ENCODE results near the gene TMEM240. TPM values are rescaled to one million over a fixed set of nuclear protein-coding genes. Genes with fewer than 3 reads are reported as not detected.
"Not testable (repeated sequence)": the region's sequence is repeated elsewhere in the genome, so short reads cannot be mapped to it uniquely, and the experiment has no call there.

The TMEM240 gene
- total RNA-seq, 4 donors from 2014 or later, result 0.57 to 2.6 (median 2.0) TPM; not detected in 1

DNA sequence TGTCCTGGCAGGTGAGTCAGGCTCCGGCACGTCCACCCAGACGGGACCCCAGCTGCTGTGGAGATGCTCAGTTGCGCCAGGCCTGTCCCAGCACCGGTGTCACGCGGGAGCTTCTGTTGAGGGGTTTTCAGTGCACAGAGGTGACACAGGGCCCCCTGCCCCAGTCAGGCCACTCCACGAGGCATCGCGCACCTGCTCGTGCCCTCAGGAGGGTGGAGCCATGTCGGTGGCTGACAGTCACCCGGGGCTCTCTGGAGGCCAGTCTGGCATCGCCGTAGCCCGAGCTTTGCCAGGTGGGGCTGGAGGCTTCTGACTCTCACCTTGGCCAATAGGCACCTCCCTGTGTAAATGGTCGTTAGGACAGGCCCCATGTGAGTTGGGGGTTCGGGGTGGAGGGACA lies 11.1 kb downstream of the TMEM240 start:
- intact Hi-C loops (cut with DNase I; ENCODE audit: low total_unique reads), result no loop called here
- no peak for DNase-seq (ENCODE audit: low spot score in 2 of 2)
- no peak overlapping the region for H3K4me3 ChIP-seq (ENCODE audit: low read depth, poor library complexity, severe bottlenecking)
- TF ChIP-seq, protein P1, sequence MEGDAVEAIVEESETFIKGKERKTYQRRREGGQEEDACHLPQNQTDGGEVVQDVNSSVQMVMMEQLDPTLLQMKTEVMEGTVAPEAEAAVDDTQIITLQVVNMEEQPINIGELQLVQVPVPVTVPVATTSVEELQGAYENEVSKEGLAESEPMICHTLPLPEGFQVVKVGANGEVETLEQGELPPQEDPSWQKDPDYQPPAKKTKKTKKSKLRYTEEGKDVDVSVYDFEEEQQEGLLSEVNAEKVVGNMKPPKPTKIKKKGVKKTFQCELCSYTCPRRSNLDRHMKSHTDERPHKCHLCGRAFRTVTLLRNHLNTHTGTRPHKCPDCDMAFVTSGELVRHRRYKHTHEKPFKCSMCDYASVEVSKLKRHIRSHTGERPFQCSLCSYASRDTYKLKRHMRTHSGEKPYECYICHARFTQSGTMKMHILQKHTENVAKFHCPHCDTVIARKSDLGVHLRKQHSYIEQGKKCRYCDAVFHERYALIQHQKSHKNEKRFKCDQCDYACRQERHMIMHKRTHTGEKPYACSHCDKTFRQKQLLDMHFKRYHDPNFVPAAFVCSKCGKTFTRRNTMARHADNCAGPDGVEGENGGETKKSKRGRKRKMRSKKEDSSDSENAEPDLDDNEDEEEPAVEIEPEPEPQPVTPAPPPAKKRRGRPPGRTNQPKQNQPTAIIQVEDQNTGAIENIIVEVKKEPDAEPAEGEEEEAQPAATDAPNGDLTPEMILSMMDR (IDR thresholded peaks at IDR 0.05), result no peak
- no peak for TF ChIP-seq POLR2A (IDR thresholded peaks at IDR 0.05)
- WGBS, 2 donors, result 94 to 98% methylated on average over 2 to 11 of the region's 18 CpGs

GRCh38 chr1:1528301-1529267 lies 11.8 kb downstream of the TMEM240 start:
- no peak overlapping the region for H3K4me3 ChIP-seq (ENCODE audit: low read depth, poor library complexity, severe bottlenecking)
- no peak for DNase-seq (ENCODE audit: low spot score in 2 of 2)
- 84 to 94% methylated on average over 21 to 34 of the region's 37 CpGs for WGBS, 2 donors
- no peak for TF ChIP-seq POLR2A (IDR thresholded peaks at IDR 0.05)
- TF ChIP-seq, protein P1 (IDR thresholded peaks at IDR 0.05), result no peak
- intact Hi-C loops (cut with DNase I; ENCODE audit: low total_unique reads), result no loop called here

DNA sequence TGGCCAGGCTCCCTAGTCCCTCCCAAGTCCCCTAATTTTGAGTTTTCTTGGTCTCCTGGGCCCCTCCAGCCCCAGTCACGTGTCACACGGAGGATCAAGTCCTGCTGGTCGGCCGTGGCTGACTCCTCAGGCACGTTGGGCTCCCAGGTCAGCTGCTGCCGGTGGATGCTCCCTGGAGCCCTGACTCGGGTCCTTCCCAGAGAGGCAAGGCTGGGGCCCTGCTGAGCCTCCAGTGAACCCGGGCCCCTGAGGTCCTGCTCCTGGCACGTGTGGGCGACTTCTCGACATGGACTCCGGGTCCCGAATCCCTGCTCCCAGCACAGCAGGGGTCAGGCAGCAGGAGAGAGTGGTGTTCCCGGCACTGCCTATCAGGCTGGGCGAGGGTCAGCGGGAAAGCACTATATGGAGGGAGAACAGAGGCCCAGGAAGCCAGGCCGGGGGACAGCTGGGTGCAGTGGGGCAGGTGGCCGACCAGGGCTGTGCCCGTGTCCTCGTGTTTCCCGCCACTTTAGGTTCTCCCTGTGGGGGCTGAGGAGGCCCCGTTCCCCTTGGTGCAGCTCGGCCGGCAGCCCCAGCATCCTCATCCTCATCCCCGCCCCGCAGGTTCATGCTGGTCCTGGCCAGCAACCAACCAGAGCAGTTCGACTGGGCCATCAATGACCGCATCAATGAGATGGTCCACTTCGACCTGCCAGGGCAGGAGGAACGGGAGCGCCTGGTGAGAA lies 13.2 kb downstream of the TMEM240 start:
- WGBS, 2 donors, result 90 to 92% methylated on average over 24 to 31 of the region's 31 CpGs
- TF ChIP-seq, protein P1 (IDR thresholded peaks at IDR 0.05), result no peak
- no peak for TF ChIP-seq POLR2A (IDR thresholded peaks at IDR 0.05)
- H3K4me3 ChIP-seq (ENCODE audit: low read depth, poor library complexity, severe bottlenecking), result no peak overlapping the region
- no peak for DNase-seq (ENCODE audit: low spot score in 2 of 2)
- intact Hi-C loops (cut with DNase I; ENCODE audit: low total_unique reads), result no loop called here

DNA sequence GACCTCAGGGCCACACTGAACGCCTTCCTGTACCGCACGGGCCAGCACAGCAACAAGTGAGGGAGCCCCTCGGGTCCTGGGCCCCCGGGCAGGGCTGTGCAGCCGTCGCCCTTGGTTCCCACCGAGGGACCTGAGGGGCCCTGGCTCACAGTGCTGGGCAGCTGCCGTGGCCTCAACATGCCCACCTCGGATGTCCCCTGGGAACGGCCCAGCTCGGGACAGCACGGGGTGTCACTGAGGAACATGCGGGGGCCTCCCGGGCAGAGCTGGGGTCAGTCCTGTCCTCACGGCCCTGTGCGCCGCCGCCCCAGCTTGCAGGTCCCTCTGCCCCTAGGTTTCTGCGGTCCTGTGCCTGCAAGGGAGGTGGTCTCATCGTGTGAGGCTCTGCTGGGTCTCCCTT lies 13.9 kb downstream of the TMEM240 start:
- intact Hi-C loops (cut with DNase I; ENCODE audit: low total_unique reads); DNase-seq (ENCODE audit: low spot score in 2 of 2); H3K4me3 ChIP-seq (ENCODE audit: low read depth, poor library complexity, severe bottlenecking): not testable (repeated sequence)
- no CpG with 5 or more reads among the region's 21 CpGs for WGBS, 2 donors

GRCh38 chr1:1524750-1525383 lies 15.6 kb downstream of the TMEM240 start:
- DNase-seq (ENCODE audit: low spot score in 2 of 2); H3K4me3 ChIP-seq (ENCODE audit: low read depth, poor library complexity, severe bottlenecking); intact Hi-C loops (cut with DNase I; ENCODE audit: low total_unique reads): not testable (repeated sequence)
- 93 to 98% methylated on average over 19 to 27 of the region's 30 CpGs for WGBS, 2 donors

DNA sequence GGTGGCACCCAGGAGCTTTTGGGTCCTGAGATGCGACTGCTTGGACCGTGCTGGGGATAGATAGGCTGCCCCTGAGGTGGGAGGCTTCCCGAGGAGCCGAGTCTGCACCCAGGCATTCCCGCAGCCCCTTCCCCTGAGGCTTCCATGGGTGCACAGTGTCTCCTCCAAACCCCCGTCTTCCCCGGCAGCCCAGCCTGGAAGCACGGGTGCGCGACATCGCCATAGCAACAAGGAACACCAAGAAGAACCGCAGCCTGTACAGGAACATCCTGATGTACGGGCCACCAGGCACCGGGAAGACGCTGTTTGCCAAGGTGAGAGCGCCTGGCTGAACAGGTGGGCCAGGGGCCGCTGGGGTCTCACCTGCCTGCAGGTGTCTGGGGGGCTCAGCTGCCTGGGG lies 16.8 kb downstream of the TMEM240 start:
- intact Hi-C loops (cut with DNase I; ENCODE audit: low total_unique reads); DNase-seq (ENCODE audit: low spot score in 2 of 2); H3K4me3 ChIP-seq (ENCODE audit: low read depth, poor library complexity, severe bottlenecking): not testable (repeated sequence)
- 85 to 90% methylated on average over 13 to 17 of the region's 17 CpGs for WGBS, 2 donors

GRCh38 chr1:1523226-1523625 lies 17.2 kb downstream of the TMEM240 start:
- intact Hi-C loops (cut with DNase I; ENCODE audit: low total_unique reads); DNase-seq (ENCODE audit: low spot score in 2 of 2); H3K4me3 ChIP-seq (ENCODE audit: low read depth, poor library complexity, severe bottlenecking): not testable (repeated sequence)
- WGBS, 2 donors, result 94 to 95% methylated on average over 19 to 31 of the region's 31 CpGs

DNA sequence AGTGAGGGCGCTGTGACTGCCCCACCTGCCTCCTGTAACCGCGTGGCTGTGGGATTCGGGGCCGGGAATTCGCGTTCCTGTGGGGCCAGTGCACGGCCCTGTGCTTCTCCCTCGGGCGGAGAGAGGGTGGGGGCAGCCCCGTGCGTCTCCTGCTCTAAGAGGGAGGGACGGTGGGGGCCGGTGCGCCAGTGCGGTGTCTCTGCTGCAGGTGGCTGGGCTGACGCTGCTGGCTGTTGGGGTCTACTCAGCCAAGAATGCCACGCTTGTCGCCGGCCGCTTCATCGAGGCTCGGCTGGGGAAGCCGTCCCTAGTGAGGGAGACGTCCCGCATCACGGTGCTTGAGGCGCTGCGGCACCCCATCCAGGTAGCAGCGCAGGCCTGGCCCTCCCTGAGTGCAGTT lies 17.9 kb downstream of the TMEM240 start:
- WGBS, 2 donors, result 92 to 94% methylated on average over 12 to 30 of the region's 30 CpGs
- H3K4me3 ChIP-seq (ENCODE audit: low read depth, poor library complexity, severe bottlenecking); intact Hi-C loops (cut with DNase I; ENCODE audit: low total_unique reads); DNase-seq (ENCODE audit: low spot score in 2 of 2): not testable (repeated sequence)
